ENCODE results near the gene NT5C3A.

DNA sequence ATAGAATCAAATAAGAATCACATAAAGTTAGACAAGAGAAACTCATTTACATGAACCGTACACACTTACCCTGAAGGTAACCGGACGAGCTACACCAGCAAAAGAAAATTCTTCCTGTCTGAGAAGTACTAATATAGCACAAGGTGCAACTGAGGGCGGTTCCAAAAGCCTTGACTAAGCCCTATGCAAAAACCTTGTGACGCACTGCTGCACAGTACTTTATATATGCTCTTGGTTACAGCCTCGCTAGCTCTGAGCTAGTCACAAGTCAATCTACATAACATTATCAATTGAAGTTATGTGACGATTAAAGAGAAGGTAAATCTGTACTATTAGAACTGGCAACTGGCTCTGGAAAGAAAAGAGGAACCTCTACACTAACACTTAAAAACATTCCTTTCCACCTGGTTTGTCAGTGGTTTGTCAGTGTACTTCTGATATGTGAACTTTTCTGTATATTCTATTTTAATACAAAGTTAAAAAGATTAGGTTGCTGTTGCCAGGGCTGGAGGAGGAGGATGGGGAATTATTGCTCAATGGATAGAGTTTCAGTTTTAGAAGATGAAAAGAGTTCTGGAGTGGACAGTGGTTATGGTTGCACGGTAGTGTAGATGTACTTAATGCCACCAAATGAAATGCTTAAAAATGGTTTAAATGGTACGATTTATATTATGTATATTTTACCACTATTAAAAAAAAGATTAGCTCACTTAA, 21.6 kb downstream of the NT5C3A start:
- no peak for TF ChIP-seq POLR2A (IDR thresholded peaks at IDR 0.05)
- TF ChIP-seq, protein P1, sequence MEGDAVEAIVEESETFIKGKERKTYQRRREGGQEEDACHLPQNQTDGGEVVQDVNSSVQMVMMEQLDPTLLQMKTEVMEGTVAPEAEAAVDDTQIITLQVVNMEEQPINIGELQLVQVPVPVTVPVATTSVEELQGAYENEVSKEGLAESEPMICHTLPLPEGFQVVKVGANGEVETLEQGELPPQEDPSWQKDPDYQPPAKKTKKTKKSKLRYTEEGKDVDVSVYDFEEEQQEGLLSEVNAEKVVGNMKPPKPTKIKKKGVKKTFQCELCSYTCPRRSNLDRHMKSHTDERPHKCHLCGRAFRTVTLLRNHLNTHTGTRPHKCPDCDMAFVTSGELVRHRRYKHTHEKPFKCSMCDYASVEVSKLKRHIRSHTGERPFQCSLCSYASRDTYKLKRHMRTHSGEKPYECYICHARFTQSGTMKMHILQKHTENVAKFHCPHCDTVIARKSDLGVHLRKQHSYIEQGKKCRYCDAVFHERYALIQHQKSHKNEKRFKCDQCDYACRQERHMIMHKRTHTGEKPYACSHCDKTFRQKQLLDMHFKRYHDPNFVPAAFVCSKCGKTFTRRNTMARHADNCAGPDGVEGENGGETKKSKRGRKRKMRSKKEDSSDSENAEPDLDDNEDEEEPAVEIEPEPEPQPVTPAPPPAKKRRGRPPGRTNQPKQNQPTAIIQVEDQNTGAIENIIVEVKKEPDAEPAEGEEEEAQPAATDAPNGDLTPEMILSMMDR (IDR thresholded peaks at IDR 0.05), result no peak
- TF ChIP-seq POLR2AphosphoS5 (IDR thresholded peaks at IDR 0.05), result no peak
